HG02885 (cell line): ENCODE data around the gene ACOT12.
"Not testable (repeated sequence)": the region's sequence is repeated elsewhere in the genome, so short reads cannot be mapped to it uniquely, and the experiment has no call there.

Source experiments
- ATAC-seq: cut with Tn5 transposase; IDR thresholded peaks from one replicate; pipeline ENCODE4 v1.9.1; 2021; ENCODE audit warnings: mild to moderate bottlenecking; ENCODE audit not compliant: unreplicated experiment, poor library complexity

Gene ACOT12

GRCh38 chr5:81393783-81394718 lies at the start of gene ACOT12:
Gene ACOT12 (minus strand): TSS chr5:81394134. CDS start chr5:81394114, 20 bp downstream.
- no peak for ATAC-seq

- no peak for ATAC-seq
These were observed 41.1 kb upstream of the ACOT12 start for GRCh38 chr5:81435023-81435422.

- ATAC-seq = no peak
These were observed 36.1 kb upstream of the ACOT12 start for GRCh38 chr5:81429985-81430384.

- ATAC-seq = no peak
These were observed 35.4 kb upstream of the ACOT12 start for GRCh38 chr5:81429363-81429762.

GRCh38 chr5:81428861-81429260 lies 34.9 kb upstream of the ACOT12 start:
- no peak for ATAC-seq

GRCh38 chr5:81428446-81428845 lies 34.5 kb upstream of the ACOT12 start:
- ATAC-seq = no peak

- ATAC-seq = no peak
These were observed 33.6 kb upstream of the ACOT12 start for GRCh38 chr5:81427566-81427965.

- ATAC-seq = no peak
These were observed 32.6 kb upstream of the ACOT12 start for GRCh38 chr5:81426359-81427030.

- no peak for ATAC-seq
These were observed 31.6 kb upstream of the ACOT12 start for GRCh38 chr5:81425569-81425968.

- ATAC-seq = no peak
These were observed 30.8 kb upstream of the ACOT12 start for GRCh38 chr5:81424728-81425127.

GRCh38 chr5:81422671-81423070 lies 28.7 kb upstream of the ACOT12 start:
- ATAC-seq = no peak

GRCh38 chr5:81420039-81420667 lies 26.2 kb upstream of the ACOT12 start:
- ATAC-seq = no peak

GRCh38 chr5:81418606-81419005 lies 24.7 kb upstream of the ACOT12 start:
- no peak for ATAC-seq

GRCh38 chr5:81417052-81417451 lies 23.1 kb upstream of the ACOT12 start:
- no peak for ATAC-seq

- no peak for ATAC-seq
These were observed 16.0 kb upstream of the ACOT12 start for GRCh38 chr5:81409896-81410295.

GRCh38 chr5:81409361-81409760 lies 15.4 kb upstream of the ACOT12 start:
- no peak for ATAC-seq

GRCh38 chr5:81408496-81408895 lies 14.6 kb upstream of the ACOT12 start:
- no peak for ATAC-seq

GRCh38 chr5:81407811-81408210 lies 13.9 kb upstream of the ACOT12 start:
- not testable (repeated sequence) for ATAC-seq

GRCh38 chr5:81405126-81405891 lies 11.4 kb upstream of the ACOT12 start:
- ATAC-seq = no peak

- no peak for ATAC-seq
These were observed 8.4 kb upstream of the ACOT12 start for GRCh38 chr5:81402192-81402930.
